T-helper 9 cell (primary cell): ENCODE data around the gene MARK4.
"Not testable (repeated sequence)": the region's sequence is repeated elsewhere in the genome, so short reads cannot be mapped to it uniquely, and the experiment has no call there.

Experiments
- DNase-seq: peaks from one replicate; pipeline ENCODE4 v3.0.0-alpha.2; 2020
- total RNA-seq, 2 donors: gene quantifications; one replicate each; lab custom pipeline; 2026; lab: John Stamatoyannopoulos, UW

Gene MARK4
- 15.9 to 18.7 reads per million in 2 donors for total RNA-seq

GRCh38 chr19:45250832-45251451 lies at the start of gene MARK4:
Gene MARK4 (plus strand): TSS chr19:45251271. CDS start chr19:45251589, 318 bp downstream.
- peak; percentile 55 for DNase-seq

DNA sequence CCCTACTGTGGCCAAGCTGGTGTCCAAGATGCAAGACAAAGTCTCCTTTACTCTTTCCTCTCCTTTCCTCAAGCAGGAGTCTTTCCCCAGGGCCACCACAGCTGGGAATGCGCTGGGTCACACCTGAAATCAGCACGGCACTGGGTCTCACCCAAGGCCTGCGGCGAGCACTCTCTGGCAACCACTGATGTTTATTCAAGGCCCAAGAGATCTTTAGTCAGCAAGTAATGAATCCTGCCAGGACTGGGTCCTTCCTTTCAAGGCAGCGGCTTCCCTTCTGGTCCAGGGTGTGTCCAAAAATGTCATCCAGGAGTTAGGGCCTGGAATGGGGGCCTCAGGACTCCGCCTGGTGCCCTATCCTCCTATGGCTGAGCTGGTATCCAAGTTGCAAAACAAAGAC lies 48.4 kb upstream of the MARK4 start:
- no peak for DNase-seq

DNA sequence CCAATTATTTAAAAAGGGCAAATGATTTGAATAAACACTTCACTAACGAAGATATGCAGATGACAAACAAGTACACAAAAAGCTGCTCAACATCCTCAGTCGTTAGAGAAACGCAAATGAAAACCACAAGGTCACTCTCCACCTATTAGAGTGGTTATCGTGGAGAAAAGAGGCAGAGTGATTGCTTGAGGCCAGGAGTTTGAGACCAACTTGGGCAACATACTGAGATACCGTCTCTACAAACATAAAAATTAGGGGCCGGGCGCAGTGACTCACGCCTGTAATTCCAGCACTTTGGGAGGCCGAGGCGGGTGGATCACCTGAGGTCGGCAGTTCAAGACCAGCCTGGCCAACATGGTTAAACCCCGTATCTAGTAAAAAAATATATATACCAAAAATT lies 45.3 kb upstream of the MARK4 start:
- no peak for DNase-seq

DNA sequence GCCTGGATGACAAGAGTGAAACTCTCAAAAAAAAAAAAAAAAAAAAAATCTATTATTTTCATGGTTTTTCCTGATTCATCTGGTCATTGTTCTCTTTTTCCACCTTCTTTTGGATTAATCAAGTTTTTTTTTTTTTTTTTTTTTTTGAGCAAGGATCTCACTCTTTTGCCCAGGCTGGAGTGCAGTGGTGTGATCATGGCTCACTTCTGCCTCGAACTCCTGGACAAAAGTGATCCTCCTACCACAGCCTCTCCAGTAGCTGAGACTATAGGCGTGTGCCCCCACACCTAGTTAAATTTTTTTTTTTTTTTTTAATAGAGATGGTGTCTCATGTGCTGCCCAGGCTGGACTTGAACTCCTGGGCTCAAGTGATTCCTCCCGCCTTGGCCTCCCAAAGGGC lies 44.7 kb upstream of the MARK4 start:
- DNase-seq = no peak

- no peak for DNase-seq
These were observed 39.2 kb upstream of the MARK4 start for GRCh38 chr19:45211751-45212381.

- DNase-seq = no peak
These were observed 38.0 kb upstream of the MARK4 start for GRCh38 chr19:45213031-45213430.

- no peak for DNase-seq
These were observed 35.5 kb upstream of the MARK4 start for GRCh38 chr19:45215391-45216191.

GRCh38 chr19:45216667-45217066 lies 34.4 kb upstream of the MARK4 start:
- DNase-seq = no peak

GRCh38 chr19:45217193-45217956 lies 33.7 kb upstream of the MARK4 start:
- no peak for DNase-seq

DNA sequence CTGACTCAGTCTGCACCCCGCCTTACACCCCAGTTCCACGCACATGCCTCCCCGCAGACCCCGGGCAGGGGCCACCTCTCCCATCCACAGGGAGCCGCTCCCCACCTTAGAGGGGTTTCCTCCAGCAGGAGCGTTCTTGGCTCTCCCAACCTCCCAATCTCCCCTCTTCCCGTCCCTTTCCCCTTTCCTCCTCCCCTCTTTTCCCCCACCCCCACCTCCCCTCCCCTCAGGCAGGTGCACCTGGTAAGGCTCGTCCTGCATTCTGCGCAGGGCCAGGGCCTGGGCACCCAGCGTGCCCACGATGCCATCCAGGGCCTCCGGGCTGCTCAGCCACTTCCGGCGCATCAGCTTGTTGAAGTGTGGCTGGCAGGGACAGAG lies 33.1 kb upstream of the MARK4 start:
- no peak for DNase-seq

DNA sequence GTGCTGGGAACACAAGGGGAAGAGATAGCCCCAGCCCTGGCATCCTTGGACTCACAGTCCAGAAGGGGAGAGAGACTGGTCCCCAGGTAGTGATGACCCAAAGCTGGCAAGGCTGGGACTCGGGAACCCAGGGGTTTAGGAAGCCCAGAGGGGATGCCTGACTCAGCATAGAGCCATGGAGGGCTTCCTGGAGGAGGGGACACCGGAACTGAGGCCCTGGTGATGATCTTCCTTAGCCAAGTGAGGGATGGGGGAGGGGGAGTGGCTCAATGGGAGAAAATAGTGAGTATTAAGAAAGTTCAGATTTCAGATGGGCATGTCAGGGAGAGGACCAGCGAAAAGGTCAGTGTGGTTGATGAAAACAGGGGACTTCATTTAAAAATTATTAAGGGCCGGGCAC lies 32.6 kb upstream of the MARK4 start:
- no peak for DNase-seq

GRCh38 chr19:45218911-45219743 lies 31.9 kb upstream of the MARK4 start:
- no peak for DNase-seq

- DNase-seq = no peak
These were observed 28.3 kb upstream of the MARK4 start for GRCh38 chr19:45222724-45223123.

DNA sequence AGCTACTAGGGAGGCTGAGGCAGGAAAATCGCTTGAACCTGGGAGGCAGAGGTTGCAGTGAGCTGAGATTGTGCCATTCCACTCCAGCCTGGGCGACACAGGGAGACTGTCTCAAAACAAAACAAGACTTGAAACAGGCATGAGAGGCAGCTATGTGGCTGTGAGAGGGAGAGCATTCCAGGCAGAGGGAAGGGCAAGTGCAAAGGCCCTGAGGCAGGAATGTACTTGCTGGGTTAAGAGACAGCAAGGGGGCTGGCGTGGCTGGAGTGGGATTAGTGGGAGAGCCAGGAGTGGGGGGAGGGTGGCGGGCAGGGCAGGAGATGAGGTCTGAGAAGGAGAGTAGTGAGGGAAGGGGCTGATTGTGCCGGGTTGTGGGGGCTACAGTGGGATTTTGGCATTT lies 27.2 kb upstream of the MARK4 start:
- no peak for DNase-seq

GRCh38 chr19:45224645-45225044 lies 26.4 kb upstream of the MARK4 start:
- no peak for DNase-seq

DNA sequence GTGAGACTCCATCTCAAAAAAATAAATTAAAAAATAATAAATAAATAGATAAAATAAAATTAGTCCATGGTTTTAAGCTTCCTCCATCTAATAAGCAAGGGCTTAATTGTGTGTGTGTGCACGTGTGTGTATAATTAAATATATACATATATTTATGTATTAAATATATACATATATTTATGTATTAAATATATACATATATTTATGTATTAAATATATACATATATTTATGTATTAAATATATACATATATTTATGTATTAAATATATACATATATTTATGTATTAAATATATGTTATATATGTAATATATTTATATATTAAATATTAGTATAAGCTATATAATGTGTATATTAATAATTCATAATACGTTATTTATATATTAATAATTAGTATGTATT lies 22.0 kb upstream of the MARK4 start:
- DNase-seq = not testable (repeated sequence)

DNA sequence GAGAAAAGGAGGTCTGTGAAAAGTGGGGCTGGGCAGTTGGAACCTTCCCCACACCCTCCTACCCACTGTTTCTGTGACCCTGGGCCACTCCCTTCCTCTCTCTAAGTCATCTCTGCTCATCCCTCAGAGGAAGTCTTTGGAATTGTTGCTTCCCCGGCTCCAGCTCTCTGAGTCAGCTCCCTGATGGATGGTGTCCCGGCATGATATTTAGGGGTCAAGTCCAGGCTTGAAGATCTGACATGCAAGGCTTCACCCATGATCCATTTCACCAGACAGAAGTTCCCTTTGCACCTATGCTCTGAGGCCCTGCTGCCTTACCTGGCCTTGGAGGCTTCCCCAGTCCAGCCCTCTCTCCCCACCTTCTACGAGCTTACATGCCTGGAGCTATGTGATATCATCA lies 19.2 kb upstream of the MARK4 start:
- no peak for DNase-seq

DNA sequence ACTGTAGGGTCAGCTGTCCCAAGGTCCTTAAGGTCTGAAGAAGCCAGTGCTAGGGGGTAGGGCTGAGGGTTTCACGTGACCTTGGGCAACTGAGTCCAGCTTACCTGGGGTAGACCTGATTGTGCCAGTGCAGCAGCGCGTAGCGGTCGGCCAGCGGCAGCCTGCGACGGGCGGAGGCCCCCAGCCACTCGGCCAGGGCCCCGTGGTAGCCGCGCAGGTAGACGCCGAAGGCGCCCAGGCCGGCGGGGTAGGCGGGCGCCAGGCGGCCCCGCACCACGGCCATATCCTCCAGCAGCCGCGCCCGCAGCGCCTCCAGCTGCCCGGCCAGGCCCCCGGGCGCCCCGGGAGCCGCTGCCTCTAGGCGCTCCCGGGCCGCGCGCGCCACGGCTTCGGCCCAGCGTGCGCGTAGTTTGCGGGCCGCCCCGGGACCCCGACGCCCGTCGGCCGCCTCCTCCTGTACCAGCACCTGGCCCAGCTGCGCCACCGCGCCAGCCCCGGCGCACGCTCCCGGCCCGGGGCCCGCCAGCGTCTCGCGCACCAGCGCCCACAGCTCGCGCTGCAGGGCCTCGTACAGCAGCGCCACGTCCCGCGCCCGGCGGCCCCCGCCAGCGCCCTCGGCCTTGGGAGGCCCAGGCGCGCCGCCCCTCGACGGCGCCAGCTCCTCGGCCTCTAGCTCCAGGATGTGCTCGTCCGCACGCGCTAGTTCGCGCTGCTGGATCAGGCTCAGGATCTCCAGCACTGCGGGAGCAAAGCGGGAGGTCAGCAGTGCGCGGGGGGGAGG lies 16.8 kb upstream of the MARK4 start:
- DNase-seq = no peak

DNA sequence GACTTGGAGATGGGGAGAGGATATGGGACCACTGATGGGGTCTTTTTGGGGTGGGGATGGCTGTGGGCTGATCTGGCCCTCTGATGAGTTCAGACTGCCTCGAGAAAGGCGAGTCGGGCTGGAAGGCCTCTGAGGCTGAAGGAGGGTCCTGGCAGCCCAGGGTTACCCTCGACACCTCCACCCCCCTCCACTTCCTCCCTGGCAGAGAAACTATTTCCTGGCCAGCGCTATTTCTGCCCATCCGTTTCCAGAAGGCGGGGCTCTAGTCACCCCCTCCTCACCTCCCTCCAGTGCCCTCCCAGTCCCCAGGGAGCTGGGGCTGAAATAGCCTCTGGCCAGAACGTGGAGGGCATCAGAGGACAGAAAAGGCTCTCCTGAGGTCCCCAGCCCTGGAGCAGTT lies 15.6 kb upstream of the MARK4 start:
- no peak for DNase-seq

- no peak for DNase-seq
These were observed 12.5 kb upstream of the MARK4 start for GRCh38 chr19:45238556-45238955.

DNA sequence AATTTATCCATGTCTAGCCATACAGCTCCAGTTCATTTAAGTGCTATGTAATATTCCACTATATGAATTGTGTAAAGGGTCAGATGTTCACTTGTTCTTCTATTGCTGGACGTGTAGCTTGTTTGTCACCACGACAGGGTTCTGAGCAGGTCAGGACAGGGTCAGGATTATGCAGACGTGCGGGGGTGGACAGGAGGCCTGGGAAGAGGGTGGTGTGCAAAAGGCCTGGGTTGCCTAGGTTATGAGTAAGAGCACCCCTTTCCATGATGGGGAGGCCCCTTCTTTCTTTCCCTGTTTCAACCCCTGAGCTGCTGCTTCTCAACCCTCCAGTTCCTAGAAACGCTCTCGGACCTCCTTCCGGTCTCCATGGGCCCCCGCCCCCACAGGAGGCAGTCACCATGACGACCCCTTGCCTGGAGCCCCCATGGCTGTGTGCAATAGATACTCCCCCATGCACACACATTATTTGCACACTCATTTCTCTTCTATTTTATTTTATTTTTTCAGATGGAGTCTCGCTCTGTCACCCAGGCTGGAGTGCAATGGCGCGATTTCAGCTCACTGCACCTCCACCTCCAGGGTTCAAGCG lies 7.8 kb upstream of the MARK4 start:
- no peak for DNase-seq
